Right atrium auricular region (tissue), 2 donors: Measurements from ENCODE around the gene SASH1. TPM values are rescaled to one million over a fixed set of nuclear protein-coding genes. Genes with fewer than 3 reads are reported as not detected.
A peak's percentile ranks its signal among the peaks of the same experiment; 100 is the strongest.

Source experiments
- DNase-seq: peaks from one replicate; pipeline ENCODE4 v3.0.0-alpha.2; 2019; ENCODE audit warnings: low spot score
- H3K27ac ChIP-seq, 2 donors: fragments of 200-600 bp; sonication (generic); 1 replicate in 1 of 2; 2 replicates in 1 of 2; pipeline ENCODE4 v1.5.1; 2016 to 2019
- H3K27me3 ChIP-seq, 2 donors: fragments of 200-600 bp; sonication (generic); one replicate each; pipeline versions ENCODE4 v1.5.1 to v1.6.0; 2017 to 2019
- H3K36me3 ChIP-seq: fragments of 200-600 bp; sonication (generic); one replicate; pipeline ENCODE4 v1.5.1; 2016
- H3K4me1 ChIP-seq, 2 donors: fragments of 200-600 bp; sonication (generic); one replicate each; pipeline versions ENCODE4 v1.5.1 to v1.6.0; 2017 to 2019
- H3K4me3 ChIP-seq, 2 donors: fragments of 200-600 bp; sonication (generic); 1 replicate in 1 of 2; 2 replicates in 1 of 2; pipeline ENCODE4 v1.5.1; 2017 to 2019; ENCODE audit warnings: mild to moderate bottlenecking in 1 of 2, moderate library complexity in 1 of 2
- H3K9me3 ChIP-seq, 2 donors: fragments of 200-600 bp; sonication (generic); one replicate each; pipeline ENCODE4 v1.5.1; 2019
- total RNA-seq, 2 donors: library from RNA; depleted of rRNA; stranded (reverse); fragments of >200 nt; gene quantifications; one replicate each; pipeline ENCODE4 v1.1.0, GENCODE V29; 2016
- TF ChIP-seq, protein P1 (sequence below), 2 donors: fragments of 200-600 bp; sonication (generic); IDR thresholded peaks; one replicate each; pipeline ENCODE4 v1.5.1; 2019; ENCODE audit warnings: antibody characterized with exemption in 2 of 2

SASH1 gene
- total RNA-seq, 2 donors from 2014 or later: 39.0 to 42.3 TPM

DNA sequence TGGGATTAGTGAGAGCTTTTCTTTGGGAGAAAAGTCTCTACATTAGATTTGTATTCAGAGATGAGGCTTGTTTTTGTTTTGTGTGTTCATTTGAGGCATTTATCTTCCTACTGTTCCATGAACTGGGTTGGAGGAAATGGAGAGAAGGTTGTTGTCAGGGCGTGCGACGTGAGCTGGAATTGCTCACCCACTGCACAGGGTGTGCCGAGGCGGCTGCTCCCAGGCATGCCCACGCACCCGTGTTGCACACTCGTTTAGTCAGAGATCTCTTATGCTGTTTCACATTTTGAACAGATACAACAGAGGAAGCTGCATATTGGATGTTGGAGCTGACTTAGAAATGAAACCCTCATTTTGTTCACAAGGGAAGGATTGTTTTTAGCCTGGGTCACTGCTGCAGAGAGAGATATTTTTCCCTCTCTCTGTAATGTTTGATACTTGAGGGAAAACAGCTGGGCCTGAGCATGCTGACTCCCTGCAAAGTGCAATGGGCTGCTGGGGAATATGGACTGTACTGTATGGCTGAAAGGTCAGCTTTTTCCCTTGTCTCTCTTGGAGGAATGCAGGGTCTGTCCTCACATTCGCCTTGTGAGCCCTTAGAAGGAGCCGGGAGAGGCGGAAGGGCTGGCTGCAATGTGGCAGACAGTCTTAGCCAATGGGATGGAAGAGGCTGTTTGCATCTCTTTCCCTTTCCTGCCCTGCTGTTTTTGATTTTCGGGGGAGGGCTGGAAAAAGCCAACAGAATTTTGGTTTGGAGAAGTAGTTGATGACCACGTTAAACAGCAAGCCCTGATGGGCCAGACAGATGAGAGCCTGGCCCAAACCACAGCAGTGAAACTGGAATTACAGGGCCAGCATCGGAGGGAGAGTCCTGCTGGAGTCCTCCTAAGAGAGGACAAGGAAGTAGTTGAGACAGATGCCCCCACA, 170.8 kb downstream of the SASH1 start:
- Histone ChIP-seq H3K4me1 (peaks cover 0 to 53% of the 10 kb centered on the region in 2 donors), H3K36me3 (no peaks in the 10 kb centered on the region), H3K9me3 (no peaks in the 10 kb centered on the region), H3K27me3 (no peaks in the 10 kb centered on the region), H3K4me3 (peak overlapping the region in 1 of 2 donors; percentile 23), H3K27ac (peak overlapping the region; percentile 77 to 88)
- TF ChIP-seq, protein P1, sequence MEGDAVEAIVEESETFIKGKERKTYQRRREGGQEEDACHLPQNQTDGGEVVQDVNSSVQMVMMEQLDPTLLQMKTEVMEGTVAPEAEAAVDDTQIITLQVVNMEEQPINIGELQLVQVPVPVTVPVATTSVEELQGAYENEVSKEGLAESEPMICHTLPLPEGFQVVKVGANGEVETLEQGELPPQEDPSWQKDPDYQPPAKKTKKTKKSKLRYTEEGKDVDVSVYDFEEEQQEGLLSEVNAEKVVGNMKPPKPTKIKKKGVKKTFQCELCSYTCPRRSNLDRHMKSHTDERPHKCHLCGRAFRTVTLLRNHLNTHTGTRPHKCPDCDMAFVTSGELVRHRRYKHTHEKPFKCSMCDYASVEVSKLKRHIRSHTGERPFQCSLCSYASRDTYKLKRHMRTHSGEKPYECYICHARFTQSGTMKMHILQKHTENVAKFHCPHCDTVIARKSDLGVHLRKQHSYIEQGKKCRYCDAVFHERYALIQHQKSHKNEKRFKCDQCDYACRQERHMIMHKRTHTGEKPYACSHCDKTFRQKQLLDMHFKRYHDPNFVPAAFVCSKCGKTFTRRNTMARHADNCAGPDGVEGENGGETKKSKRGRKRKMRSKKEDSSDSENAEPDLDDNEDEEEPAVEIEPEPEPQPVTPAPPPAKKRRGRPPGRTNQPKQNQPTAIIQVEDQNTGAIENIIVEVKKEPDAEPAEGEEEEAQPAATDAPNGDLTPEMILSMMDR (IDR thresholded peaks at IDR 0.05): no peak
- DNase-seq: no peak

DNA sequence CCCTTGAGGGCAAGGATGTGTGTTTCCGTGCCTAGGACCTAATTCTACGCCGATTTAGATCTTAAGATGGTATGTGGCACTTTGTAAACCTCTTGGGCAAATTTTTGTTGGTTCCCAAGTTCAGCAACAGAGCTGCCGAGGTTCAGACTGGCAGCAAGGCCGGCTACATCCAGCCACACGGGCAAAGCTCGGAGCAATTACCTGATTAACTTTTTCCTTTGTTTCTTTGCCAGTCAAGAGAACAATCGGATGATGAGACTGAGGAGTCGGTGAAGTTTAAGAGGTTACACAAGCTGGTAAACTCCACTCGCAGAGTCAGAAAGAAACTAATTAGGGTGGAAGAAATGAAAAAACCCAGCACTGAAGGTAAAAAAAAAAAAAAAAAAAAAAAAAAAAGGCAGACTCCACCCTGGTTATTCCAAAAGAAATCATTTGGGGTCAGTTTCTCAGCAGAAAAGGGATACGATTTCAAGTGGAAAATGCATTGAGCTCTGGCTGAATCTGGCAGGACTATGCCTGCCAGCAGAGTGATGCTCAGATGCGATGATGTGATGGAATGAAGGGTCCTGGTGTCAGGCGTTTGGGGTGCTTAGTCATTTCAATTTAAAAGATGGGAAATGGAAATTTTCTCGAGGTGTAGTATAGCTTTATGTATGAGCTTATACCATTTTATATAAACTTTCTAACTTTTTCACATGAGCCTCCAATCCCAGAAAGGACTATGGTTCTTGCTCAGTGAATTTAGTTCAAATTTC, 171.6 kb downstream of the SASH1 start:
- Histone ChIP-seq H3K27ac (peak overlapping the region; percentile 77 to 88), H3K9me3 (no peaks in the 10 kb centered on the region), H3K36me3 (no peaks in the 10 kb centered on the region), H3K4me1 (peaks cover 0 to 53% of the 10 kb centered on the region in 2 donors), H3K4me3 (peak overlapping the region in 1 of 2 donors; percentile 23), H3K27me3 (no peaks in the 10 kb centered on the region)
- TF ChIP-seq, protein P1 (IDR thresholded peaks at IDR 0.05): no peak
- DNase-seq: no peak

DNA sequence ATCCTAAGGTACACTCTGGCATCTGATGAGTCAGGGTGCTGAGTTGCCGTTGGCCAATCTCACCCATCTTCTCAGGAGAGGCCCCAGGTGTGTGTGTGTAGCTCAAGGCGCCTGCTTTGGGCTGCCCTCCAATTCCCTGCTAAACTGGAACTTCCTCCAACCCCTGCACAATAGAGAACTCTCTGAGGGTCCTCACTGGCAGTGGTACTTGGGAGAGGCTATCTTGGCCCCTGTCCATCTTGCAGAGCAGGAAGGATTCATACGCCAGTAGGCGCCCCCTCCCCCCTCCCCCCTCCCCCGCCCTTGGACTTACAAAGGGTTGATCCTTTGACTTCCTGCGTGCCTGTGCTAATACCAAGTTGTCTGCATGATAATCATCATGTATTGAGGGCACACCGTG, 173.6 kb downstream of the SASH1 start:
- no peaks in the 10 kb centered on the region for H3K27me3 ChIP-seq
- H3K4me1 ChIP-seq: peaks cover 0 to 60% of the 10 kb centered on the region in 2 donors
- TF ChIP-seq, protein P1 (IDR thresholded peaks at IDR 0.05): no peak
- H3K36me3 ChIP-seq: peaks cover 13% of the 10 kb centered on the region
- H3K9me3 ChIP-seq: no peaks in the 10 kb centered on the region
- H3K27ac ChIP-seq: peak overlapping the region; percentile 66 to 68
- no peak overlapping the region for H3K4me3 ChIP-seq
- no peak for DNase-seq

DNA sequence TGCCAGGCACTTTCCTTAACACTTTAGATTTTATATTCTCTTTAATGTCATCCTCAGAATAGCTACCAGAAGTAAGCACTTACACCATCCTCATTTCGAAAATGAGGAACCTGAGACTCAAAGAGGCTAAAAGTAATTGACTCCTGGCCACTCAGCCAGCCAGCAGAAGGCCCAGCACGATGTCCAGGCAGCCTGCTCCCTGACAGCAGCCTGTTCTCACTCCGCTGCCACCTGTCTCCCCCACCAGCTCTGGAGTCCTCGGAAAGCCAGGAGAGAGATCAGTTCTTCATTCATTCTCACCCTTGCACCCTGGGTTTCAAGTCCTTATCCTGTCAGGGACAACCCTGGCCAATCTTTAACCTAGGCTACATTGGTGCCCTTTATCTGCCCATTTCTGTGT, 174.0 kb downstream of the SASH1 start:
- TF ChIP-seq, protein P1 (IDR thresholded peaks at IDR 0.05): no peak
- Histone ChIP-seq H3K36me3 (peaks cover 13% of the 10 kb centered on the region), H3K4me3 (no peak overlapping the region), H3K27ac (peak overlapping the region; percentile 66 to 68), H3K27me3 (no peaks in the 10 kb centered on the region), H3K9me3 (no peaks in the 10 kb centered on the region), H3K4me1 (peaks cover 0 to 64% of the 10 kb centered on the region in 2 donors)
- DNase-seq: no peak

DNA sequence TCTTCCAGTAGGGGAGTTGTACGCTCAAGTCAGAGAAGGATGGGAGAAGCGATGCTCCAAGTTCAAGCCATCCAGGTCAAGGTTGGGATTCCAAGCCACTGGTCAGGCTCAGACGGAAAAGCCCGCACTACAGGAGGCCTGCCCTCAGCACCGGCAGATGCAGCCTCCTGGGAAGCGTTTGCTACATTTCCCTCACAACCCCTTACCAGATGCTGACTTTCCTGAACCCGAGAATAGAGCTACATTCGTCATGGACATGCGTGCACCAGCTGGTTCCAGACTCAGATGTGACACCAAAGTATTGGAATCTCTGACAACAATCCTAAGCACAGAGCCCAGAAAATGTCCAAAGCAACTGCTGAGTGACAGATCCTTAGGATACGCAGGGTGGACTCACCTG, 174.8 kb downstream of the SASH1 start:
- H3K4me3 ChIP-seq: no peak overlapping the region
- TF ChIP-seq, protein P1 (IDR thresholded peaks at IDR 0.05): no peak
- no peak for DNase-seq
- no peaks in the 10 kb centered on the region for H3K27me3 ChIP-seq
- no peaks in the 10 kb centered on the region for H3K9me3 ChIP-seq
- peaks cover 13% of the 10 kb centered on the region for H3K36me3 ChIP-seq
- peaks cover 0 to 71% of the 10 kb centered on the region in 2 donors for H3K4me1 ChIP-seq
- H3K27ac ChIP-seq: peak overlapping the region; percentile 66 to 68
